Measurements from ENCODE around the gene LHFPL6. TPM values are rescaled to one million over a fixed set of nuclear protein-coding genes. Genes with fewer than 3 reads are reported as not detected.

The LHFPL6 gene
- total and polyA plus RNA-seq, 9 donors, result 45.0 to 76.3 (median 59.2) TPM

DNA sequence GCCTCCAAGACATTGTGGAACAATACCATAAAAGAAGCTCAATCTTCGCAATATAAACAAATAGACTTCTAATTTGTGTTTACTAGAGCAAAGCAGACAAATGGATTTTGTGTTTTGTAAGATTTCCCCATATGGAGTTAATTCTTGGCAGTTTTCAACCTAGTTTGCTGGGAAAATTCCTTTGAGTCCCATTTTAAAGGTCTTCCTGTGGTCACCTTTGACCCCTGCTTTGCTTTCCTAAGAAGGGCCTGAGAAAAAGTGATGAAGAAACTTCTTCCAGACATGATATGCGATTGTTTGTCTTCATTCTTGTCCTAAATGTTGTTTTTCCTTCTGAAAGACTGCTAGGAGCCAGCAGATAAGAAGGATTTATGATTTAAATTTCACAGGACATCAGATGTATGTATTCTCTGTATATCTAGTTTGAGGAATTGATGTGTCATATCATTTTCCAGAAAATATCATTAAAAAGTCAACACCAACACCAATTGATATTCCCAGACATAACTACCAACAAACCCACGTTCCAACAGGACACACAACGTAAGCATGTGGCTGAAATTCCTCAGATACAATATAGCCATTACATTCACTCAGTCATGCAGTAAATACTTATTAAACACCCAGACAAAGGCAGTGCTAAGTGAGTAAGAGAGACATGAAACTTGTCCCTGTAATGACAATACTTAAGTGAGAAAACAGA is 276.4 kb downstream of the LHFPL6 start:
- Histone ChIP-seq H3K27me3 (ENCODE audit: control insufficient read depth, insufficient read depth, low read length) (no peaks in the 10 kb centered on the region), H3K4me1 (ENCODE audit: control insufficient read depth, insufficient read depth, low read length) (peaks cover 7% of the 10 kb centered on the region), H3K4me3 (ENCODE audit: low read length) (no peak overlapping the region), H3K27ac (ENCODE audit: low read length) (no peak overlapping the region), H3K36me3 (ENCODE audit: control insufficient read depth, insufficient read depth, low read length) (no peaks in the 10 kb centered on the region), H3K9me3 (replicated peaks; ENCODE audit: control insufficient read depth, low read depth, low read length) (no peaks in the 10 kb centered on the region)
- DNase-seq, result peak; percentile 87
- WGBS (ENCODE audit: insufficient coverage), result no CpG with 5 or more reads among the region's 4 CpGs

DNA sequence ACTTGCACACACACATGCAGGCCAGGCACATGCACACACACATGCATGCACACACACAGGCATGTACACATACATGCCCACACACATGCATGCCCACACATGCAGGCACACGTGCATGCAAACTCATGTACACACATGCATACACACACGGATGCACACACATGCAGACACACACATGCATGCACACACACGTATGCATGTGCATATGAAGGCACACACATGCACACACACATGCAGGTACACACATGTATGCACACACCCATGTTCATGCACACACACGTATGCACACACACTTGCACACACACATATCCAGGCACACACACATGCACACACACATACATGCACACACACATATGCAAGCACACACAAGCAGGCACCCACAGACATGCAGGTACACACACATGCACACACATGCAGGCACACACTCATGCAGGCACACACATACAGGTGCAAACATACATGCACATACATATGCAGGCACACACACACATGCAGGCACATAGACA is 278.1 kb downstream of the LHFPL6 start:
- H3K27ac ChIP-seq (ENCODE audit: low read length), result no peak overlapping the region

DNA sequence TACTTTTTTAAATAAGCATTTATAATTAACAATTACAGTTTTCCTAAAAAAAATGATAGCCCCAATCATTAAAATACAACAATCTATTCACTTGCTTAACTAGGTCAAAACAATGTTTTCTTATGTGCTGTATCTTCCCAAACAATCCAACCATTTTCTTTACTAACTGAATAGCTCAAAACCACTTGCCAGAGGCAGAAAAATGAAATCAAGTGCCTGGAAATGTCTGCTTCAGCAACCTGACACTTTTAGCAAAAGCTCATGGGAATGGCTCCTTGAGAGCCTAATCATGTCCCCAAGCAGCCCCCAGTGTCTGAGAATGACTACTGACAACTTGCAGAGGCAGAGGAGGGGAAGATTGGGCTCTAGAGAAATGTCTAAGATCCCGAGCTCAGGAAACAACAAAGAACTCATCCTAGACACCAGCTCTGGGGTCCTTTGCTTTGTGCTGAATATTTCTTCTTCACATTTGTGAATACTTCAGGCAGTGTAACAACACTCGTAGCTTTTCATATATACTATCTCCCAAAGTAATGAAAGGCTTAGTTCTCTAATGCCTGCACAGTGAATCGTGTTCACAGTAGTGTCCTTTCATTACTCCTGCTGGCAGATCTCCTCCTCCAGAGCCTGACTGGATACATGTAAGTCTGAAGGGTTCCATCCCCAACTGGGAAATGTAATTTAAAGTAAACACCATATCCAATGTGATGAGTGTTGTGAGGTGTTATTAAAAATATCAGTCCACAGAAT is 280.0 kb downstream of the LHFPL6 start:
- WGBS (ENCODE audit: insufficient coverage), result 20% methylated on average over 1 of the region's 3 CpGs
- H3K4me1 ChIP-seq (ENCODE audit: control insufficient read depth, insufficient read depth, low read length), result peaks cover 7% of the 10 kb centered on the region
- no peak overlapping the region for H3K27ac ChIP-seq (ENCODE audit: low read length)
- H3K36me3 ChIP-seq (ENCODE audit: control insufficient read depth, insufficient read depth, low read length), result no peaks in the 10 kb centered on the region
- no peak for DNase-seq
- peaks cover 2% of the 10 kb centered on the region for H3K27me3 ChIP-seq (ENCODE audit: control insufficient read depth, insufficient read depth, low read length)
- H3K9me3 ChIP-seq (replicated peaks; ENCODE audit: control insufficient read depth, low read depth, low read length), result no peaks in the 10 kb centered on the region
- H3K4me3 ChIP-seq (ENCODE audit: low read length), result no peak overlapping the region

More for the DNA sequence above, 278.1 kb downstream of the LHFPL6 start:
- H3K27me3 ChIP-seq (ENCODE audit: control insufficient read depth, insufficient read depth, low read length), result no peaks in the 10 kb centered on the region
- 100% methylated on average over 4 of the region's 4 CpGs for WGBS (ENCODE audit: insufficient coverage)
- H3K36me3 ChIP-seq (ENCODE audit: control insufficient read depth, insufficient read depth, low read length), result no peaks in the 10 kb centered on the region
- DNase-seq, result no peak
- no peak overlapping the region for H3K4me3 ChIP-seq (ENCODE audit: low read length)
- H3K4me1 ChIP-seq (ENCODE audit: control insufficient read depth, insufficient read depth, low read length), result peaks cover 7% of the 10 kb centered on the region
- H3K9me3 ChIP-seq (replicated peaks; ENCODE audit: control insufficient read depth, low read depth, low read length), result no peaks in the 10 kb centered on the region

DNA sequence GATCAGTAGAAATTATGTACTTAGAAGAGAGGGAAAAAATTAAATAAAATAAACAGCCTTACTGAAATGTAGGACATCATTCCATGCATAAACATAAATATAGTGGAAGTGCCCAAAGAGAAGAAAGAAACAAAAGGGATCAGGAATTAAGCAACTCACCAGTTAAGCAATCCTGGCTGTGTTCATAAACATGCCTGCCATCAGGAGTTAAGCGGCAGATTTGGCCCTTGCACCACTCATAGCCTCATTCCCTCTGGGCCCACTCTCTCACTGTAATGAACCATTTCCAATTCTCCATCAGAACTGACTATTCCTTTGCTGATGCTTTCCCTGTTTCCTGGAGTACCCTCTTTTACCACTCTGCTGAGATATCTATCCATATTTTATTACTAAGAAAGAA is 281.4 kb downstream of the LHFPL6 start:
- H3K4me1 ChIP-seq (ENCODE audit: control insufficient read depth, insufficient read depth, low read length), result peaks cover 12% of the 10 kb centered on the region
- 7% methylated on average over 1 of the region's 1 CpG for WGBS (ENCODE audit: insufficient coverage)
- no peak overlapping the region for H3K4me3 ChIP-seq (ENCODE audit: low read length)
- H3K27ac ChIP-seq (ENCODE audit: low read length), result no peak overlapping the region
- H3K36me3 ChIP-seq (ENCODE audit: control insufficient read depth, insufficient read depth, low read length), result no peaks in the 10 kb centered on the region
- DNase-seq, result no peak
- H3K9me3 ChIP-seq (replicated peaks; ENCODE audit: control insufficient read depth, low read depth, low read length), result no peaks in the 10 kb centered on the region
- peaks cover 2% of the 10 kb centered on the region for H3K27me3 ChIP-seq (ENCODE audit: control insufficient read depth, insufficient read depth, low read length)

DNA sequence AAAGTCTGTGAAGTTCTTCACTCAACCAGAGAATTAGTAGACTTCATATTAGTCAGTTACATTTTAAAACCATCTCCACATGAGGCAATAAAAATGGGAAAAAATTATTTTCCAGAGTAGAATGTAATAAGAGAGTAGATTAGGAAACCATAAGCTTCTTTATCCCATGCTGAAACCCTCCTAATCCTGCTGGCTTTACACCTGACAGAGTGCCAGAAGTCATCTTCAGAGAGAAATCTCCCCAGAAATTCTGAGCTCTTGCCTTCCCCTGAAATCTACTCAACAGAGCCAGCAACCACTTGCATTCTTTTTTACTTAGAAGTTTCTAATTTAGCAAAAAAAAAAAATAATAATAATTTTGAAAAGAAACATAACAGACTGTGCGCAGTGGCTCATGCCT is 284.8 kb downstream of the LHFPL6 start:
- H3K36me3 ChIP-seq (ENCODE audit: control insufficient read depth, insufficient read depth, low read length), result no peaks in the 10 kb centered on the region
- H3K4me3 ChIP-seq (ENCODE audit: low read length), result no peak overlapping the region
- H3K4me1 ChIP-seq (ENCODE audit: control insufficient read depth, insufficient read depth, low read length), result peaks cover 9% of the 10 kb centered on the region
- WGBS (ENCODE audit: insufficient coverage), result 100% methylated on average over 1 of the region's 1 CpG
- H3K27me3 ChIP-seq (ENCODE audit: control insufficient read depth, insufficient read depth, low read length), result peaks cover 2% of the 10 kb centered on the region
- no peak overlapping the region for H3K27ac ChIP-seq (ENCODE audit: low read length)
- H3K9me3 ChIP-seq (replicated peaks; ENCODE audit: control insufficient read depth, low read depth, low read length), result no peaks in the 10 kb centered on the region
- peak; percentile 63 for DNase-seq

DNA sequence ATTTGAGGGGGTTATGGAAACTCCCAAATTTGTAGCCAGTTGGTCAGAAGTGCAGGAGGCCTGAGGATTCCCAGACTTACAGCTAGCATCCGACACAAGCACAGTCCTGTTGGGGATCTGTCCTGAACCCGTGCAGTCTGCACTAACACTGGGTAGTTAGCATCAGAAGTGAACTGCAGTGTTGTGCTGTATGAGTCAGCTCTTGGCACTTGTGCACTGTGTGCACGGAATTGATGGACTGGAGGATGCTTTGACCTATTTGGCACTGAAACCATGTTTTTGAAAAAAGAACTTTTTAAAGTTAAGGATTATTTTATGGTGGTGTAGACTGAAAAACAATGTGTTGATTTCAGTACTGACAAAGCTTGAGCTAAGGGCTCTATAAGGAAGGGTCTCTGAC is 285.7 kb downstream of the LHFPL6 start:
- no peak overlapping the region for H3K4me3 ChIP-seq (ENCODE audit: low read length)
- WGBS (ENCODE audit: insufficient coverage), result 17% methylated on average over 2 of the region's 3 CpGs
- no peaks in the 10 kb centered on the region for H3K36me3 ChIP-seq (ENCODE audit: control insufficient read depth, insufficient read depth, low read length)
- DNase-seq, result peak; percentile 85
- no peaks in the 10 kb centered on the region for H3K9me3 ChIP-seq (replicated peaks; ENCODE audit: control insufficient read depth, low read depth, low read length)
- peaks cover 2% of the 10 kb centered on the region for H3K27me3 ChIP-seq (ENCODE audit: control insufficient read depth, insufficient read depth, low read length)
- H3K27ac ChIP-seq (ENCODE audit: low read length), result no peak overlapping the region
- H3K4me1 ChIP-seq (ENCODE audit: control insufficient read depth, insufficient read depth, low read length), result peaks cover 6% of the 10 kb centered on the region

DNA sequence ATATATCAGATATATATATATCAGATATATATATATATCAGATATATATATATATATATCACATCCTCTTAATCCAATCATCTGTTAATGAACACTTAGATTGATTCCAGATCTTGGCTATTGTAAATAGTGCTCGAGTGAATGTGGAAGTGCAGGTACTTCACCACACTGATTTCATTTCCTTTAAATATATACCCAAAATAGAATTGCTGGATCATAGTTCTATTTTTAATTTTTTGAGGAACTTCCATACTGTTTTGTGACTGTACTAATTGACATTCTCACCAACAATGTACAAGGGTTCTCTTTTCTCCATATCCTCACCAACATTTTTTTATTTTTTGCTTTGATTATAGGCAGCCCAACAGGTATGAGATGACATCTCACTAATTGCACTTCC is 287.2 kb downstream of the LHFPL6 start:
- Histone ChIP-seq H3K27me3 (ENCODE audit: control insufficient read depth, insufficient read depth, low read length) (peaks cover 2% of the 10 kb centered on the region), H3K27ac (ENCODE audit: low read length) (no peak overlapping the region), H3K9me3 (replicated peaks; ENCODE audit: control insufficient read depth, low read depth, low read length) (no peaks in the 10 kb centered on the region), H3K4me1 (ENCODE audit: control insufficient read depth, insufficient read depth, low read length) (peaks cover 12% of the 10 kb centered on the region), H3K36me3 (ENCODE audit: control insufficient read depth, insufficient read depth, low read length) (no peaks in the 10 kb centered on the region), H3K4me3 (ENCODE audit: low read length) (no peak overlapping the region)
- WGBS (ENCODE audit: insufficient coverage), result no CpG with 5 or more reads among the region's 1 CpG
- DNase-seq, result no peak

DNA sequence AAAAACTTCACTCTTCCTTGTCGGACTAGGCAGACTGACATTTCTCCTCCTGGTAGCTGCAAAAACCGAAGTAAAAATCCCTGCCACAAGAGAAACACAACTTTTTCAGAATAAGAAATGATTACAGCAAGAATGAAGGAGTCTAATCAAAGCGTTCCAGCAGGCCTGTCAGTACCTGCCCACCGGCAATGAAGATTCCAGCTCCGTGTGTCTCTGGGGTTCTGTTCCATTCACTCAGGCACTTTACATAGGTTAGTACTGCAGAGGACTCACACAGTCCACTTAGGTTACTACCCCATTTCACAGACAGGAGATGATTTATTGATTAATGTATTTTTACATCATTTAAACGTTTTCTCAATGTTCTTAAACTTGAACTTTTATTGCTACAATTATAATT is 289.3 kb downstream of the LHFPL6 start:
- Histone ChIP-seq H3K4me3 (ENCODE audit: low read length) (no peak overlapping the region), H3K9me3 (replicated peaks; ENCODE audit: control insufficient read depth, low read depth, low read length) (no peaks in the 10 kb centered on the region), H3K27ac (ENCODE audit: low read length) (no peak overlapping the region), H3K27me3 (ENCODE audit: control insufficient read depth, insufficient read depth, low read length) (no peaks in the 10 kb centered on the region), H3K36me3 (ENCODE audit: control insufficient read depth, insufficient read depth, low read length) (no peaks in the 10 kb centered on the region), H3K4me1 (ENCODE audit: control insufficient read depth, insufficient read depth, low read length) (peaks cover 12% of the 10 kb centered on the region)
- 59% methylated on average over 4 of the region's 6 CpGs for WGBS (ENCODE audit: insufficient coverage)
- no peak for DNase-seq

DNA sequence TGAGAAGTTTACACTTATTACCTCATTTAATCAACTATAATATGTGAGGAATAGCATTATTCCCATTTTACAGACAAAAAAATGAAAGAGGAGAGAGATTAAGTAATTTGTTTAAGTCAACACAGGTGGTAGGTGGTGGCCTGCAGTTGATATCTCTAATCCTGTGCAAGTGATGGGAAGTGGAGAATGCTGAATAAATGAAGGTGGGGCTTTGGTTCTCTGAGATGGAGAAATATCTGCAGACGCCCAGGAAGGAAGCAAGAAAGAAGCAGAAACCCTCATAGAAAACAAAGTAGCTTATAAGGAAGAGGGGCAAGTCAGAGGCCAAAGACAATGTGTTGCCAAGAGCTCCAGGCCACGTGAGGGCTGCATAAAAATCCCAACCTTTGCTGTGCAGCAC is 290.4 kb downstream of the LHFPL6 start:
- Histone ChIP-seq H3K4me3 (ENCODE audit: low read length) (no peak overlapping the region), H3K27me3 (ENCODE audit: control insufficient read depth, insufficient read depth, low read length) (no peaks in the 10 kb centered on the region), H3K4me1 (ENCODE audit: control insufficient read depth, insufficient read depth, low read length) (peaks cover 12% of the 10 kb centered on the region), H3K27ac (ENCODE audit: low read length) (no peak overlapping the region), H3K9me3 (replicated peaks; ENCODE audit: control insufficient read depth, low read depth, low read length) (no peaks in the 10 kb centered on the region), H3K36me3 (ENCODE audit: control insufficient read depth, insufficient read depth, low read length) (no peaks in the 10 kb centered on the region)
- DNase-seq, result no peak
- 100% methylated on average over 1 of the region's 2 CpGs for WGBS (ENCODE audit: insufficient coverage)

DNA sequence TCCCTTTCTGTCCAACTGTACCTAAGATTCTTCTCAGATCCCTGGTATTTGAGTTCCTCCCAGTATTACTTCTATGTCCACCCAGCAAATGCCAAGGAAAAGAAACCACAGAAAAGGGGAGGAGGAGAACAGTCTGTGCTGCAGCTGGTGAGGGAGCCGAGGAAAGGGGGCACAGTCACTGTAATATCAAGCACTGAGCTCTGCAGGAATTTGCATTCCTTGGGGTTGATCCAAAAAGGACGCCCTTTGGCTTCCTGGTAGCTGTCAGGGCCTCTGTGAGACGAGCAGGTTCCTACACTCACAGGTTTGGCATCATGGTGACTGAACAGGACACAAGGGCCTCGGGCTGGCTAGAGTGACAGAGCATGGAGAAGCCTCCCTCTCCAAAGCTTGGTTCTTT is 291.4 kb downstream of the LHFPL6 start:
- 61% methylated on average over 4 of the region's 4 CpGs for WGBS (ENCODE audit: insufficient coverage)
- no peak overlapping the region for H3K27ac ChIP-seq (ENCODE audit: low read length)
- no peak overlapping the region for H3K4me3 ChIP-seq (ENCODE audit: low read length)
- H3K36me3 ChIP-seq (ENCODE audit: control insufficient read depth, insufficient read depth, low read length), result no peaks in the 10 kb centered on the region
- peaks cover 6% of the 10 kb centered on the region for H3K4me1 ChIP-seq (ENCODE audit: control insufficient read depth, insufficient read depth, low read length)
- no peaks in the 10 kb centered on the region for H3K27me3 ChIP-seq (ENCODE audit: control insufficient read depth, insufficient read depth, low read length)
- peak; percentile 39 for DNase-seq
- H3K9me3 ChIP-seq (replicated peaks; ENCODE audit: control insufficient read depth, low read depth, low read length), result no peaks in the 10 kb centered on the region
